RWPE1 (cell line): ENCODE measurements around the gene UGT1A8.

Experiments used
- CTCF ChIA-PET: fragments of 350-600 bp; sonication (Branson Sonifier 250); formaldehyde crosslinking; extraction: SDS; loops from one replicate; lab custom pipeline; 2021; lab: Yijun Ruan, JAX
- POLR2A ChIA-PET: fragments of 400-600 bp; formaldehyde crosslinking; extraction: SDS; loops from one replicate; lab custom pipeline; 2020; ENCODE audit warnings: antibody characterized with exemption; ENCODE audit not compliant: low non-redundant PET; lab: Yijun Ruan, JAX
- DNase-seq: peaks from one replicate; pipeline ENCODE4 v3.0.0; 2012; ENCODE audit warnings: low spot score
- H3K27ac ChIP-seq: fragments of 450-650 bp; 2 replicates; pipeline ENCODE4 v1.5.1; 2017
- CTCF ChIP-seq: fragments of 450-650 bp; conservative IDR thresholded peaks from 2 replicates; pipeline ENCODE4 v1.5.1; 2017; ENCODE audit warnings: low read depth, mild to moderate bottlenecking

UGT1A8 gene

GRCh38 chr2:233672886-233673285 lies 55.5 kb downstream of the UGT1A8 start:
- CTCF ChIA-PET: no interaction called here
- POLR2A ChIA-PET: no interaction called here
- H3K27ac ChIP-seq: no peak overlapping the region
- no peak for DNase-seq
- TF ChIP-seq CTCF: no peak

GRCh38 chr2:233673896-233674295 lies 56.5 kb downstream of the UGT1A8 start:
- ChIA-PET CTCF (interaction anchor here (0.6 kb wide), 1 partner anchor 855 kb away, joined by 3 read pairs; no protein-coding TSS in a partner anchor), POLR2A (no interaction called here)
- TF ChIP-seq CTCF: no peak
- no peak for DNase-seq
- no peak overlapping the region for H3K27ac ChIP-seq

GRCh38 chr2:233674314-233674713 lies 56.9 kb downstream of the UGT1A8 start:
- no peak overlapping the region for H3K27ac ChIP-seq
- no peak for TF ChIP-seq CTCF
- DNase-seq: no peak
- ChIA-PET CTCF (no interaction called here), POLR2A (no interaction called here)

- DNase-seq: no peak
- H3K27ac ChIP-seq: no peak overlapping the region
- ChIA-PET CTCF (no interaction called here), POLR2A (no interaction called here)
- no peak for TF ChIP-seq CTCF
Measured at GRCh38 chr2:233674995-233675394, 57.6 kb downstream of the UGT1A8 start.

- no peak for DNase-seq
- CTCF ChIA-PET: no interaction called here
- no peak overlapping the region for H3K27ac ChIP-seq
- TF ChIP-seq CTCF: no peak
- POLR2A ChIA-PET: no interaction called here
Measured at GRCh38 chr2:233676046-233676445, 58.6 kb downstream of the UGT1A8 start.

GRCh38 chr2:233679196-233679595 lies 61.8 kb downstream of the UGT1A8 start:
- no peak overlapping the region for H3K27ac ChIP-seq
- ChIA-PET POLR2A (no interaction called here), CTCF (no interaction called here)
- no peak for TF ChIP-seq CTCF
- DNase-seq: no peak
